Measurements from ENCODE around the gene UBE2I. TPM values are rescaled to one million over a fixed set of nuclear protein-coding genes. Genes with fewer than 3 reads are reported as not detected.

The UBE2I gene
- total RNA-seq, 1 experiment from 2014 or later: 290 TPM

- no peak overlapping the region for H3K4me2 ChIP-seq (ENCODE audit: insufficient read depth, insufficient read length, low read length)
- H3K4me3 Mint-ChIP-seq: no peak overlapping the region; a peak in 1 of 5 replicates
- H3K14ac ChIP-seq (ENCODE audit: insufficient read depth, low read length): no peak overlapping the region; the same call in 1 of the 2 replicates
Observed at GRCh38 chr16:1277617-1278282, 31.7 kb upstream of the UBE2I start.

More at GRCh38 chr16:1277617-1278282, 31.7 kb upstream of the UBE2I start:
- WGBS (ENCODE audit: extremely low coverage, insufficient read length, low lambda C conversion rate): no CpG with 5 or more reads among the region's 21 CpGs
- Histone ChIP-seq H2BK5ac (ENCODE audit: insufficient read length, low read length) (no peak overlapping the region), H3K23ac (ENCODE audit: insufficient read length, low read depth, low read length) (no peak overlapping the region), H3K9me3 (ENCODE audit: control insufficient read depth, low read depth, low read length) (no peaks in the 10 kb centered on the region), H3K27me3 (ENCODE audit: insufficient read depth, low read length) (no peaks in the 10 kb centered on the region), H2BK15ac (ENCODE audit: low read depth, low read length) (no peak overlapping the region), H2AK5ac (ENCODE audit: insufficient read length, low read length) (no peak overlapping the region), H2AFZ (ENCODE audit: low read length) (no peak overlapping the region), H4K5ac (ENCODE audit: insufficient read length, low read depth, low read length) (no peak overlapping the region), H3K79me2 (ENCODE audit: insufficient read depth, low read length) (no peaks in the 10 kb centered on the region), H4K91ac (ENCODE audit: insufficient read length, low read depth, low read length) (no peak overlapping the region), H3K18ac (ENCODE audit: insufficient read length, low read depth, low read length) (no peak overlapping the region), H3T11ph (ENCODE audit: low read length) (no peak overlapping the region), H3K56ac (ENCODE audit: insufficient read length, low read depth, low read length) (no peak overlapping the region), H3K23me2 (ENCODE audit: insufficient read length, low read depth, low read length, poor library complexity, severe bottlenecking) (no peaks in the 10 kb centered on the region), H3K27ac (ENCODE audit: insufficient read length, low read depth, low read length) (no peak overlapping the region), H4K20me1 (ENCODE audit: control insufficient read depth, insufficient read depth, insufficient read length) (no peaks in the 10 kb centered on the region), H3K9ac (ENCODE audit: extremely low read depth, insufficient read length, low read length) (no peak overlapping the region), H3K4ac (ENCODE audit: low read depth, low read length) (no peak overlapping the region), H2BK120ac (ENCODE audit: low read depth, low read length, poor library complexity, severe bottlenecking) (no peak overlapping the region), H4K8ac (replicated peaks; ENCODE audit: insufficient read length, low read depth, low read length) (no peak overlapping the region), H3K79me1 (ENCODE audit: insufficient read depth, low read depth, low read length, poor library complexity, severe bottlenecking) (no peaks in the 10 kb centered on the region), H2BK20ac (ENCODE audit: low read depth, low read length, poor library complexity, severe bottlenecking) (no peak overlapping the region), H2BK12ac (ENCODE audit: insufficient read length, low read depth, low read length) (no peak overlapping the region), H3K4me1 (ENCODE audit: insufficient read depth, low read length) (no peaks in the 10 kb centered on the region; the same call in 1 of the 2 replicates)
- no peaks in the 10 kb centered on the region for H3K9me3 Mint-ChIP-seq
- H3K27ac Mint-ChIP-seq: peak overlapping the region in 1 of 3 experiments; percentile 96; a peak in 1 of 7 replicates
- TF ChIP-seq CTCF (conservative IDR thresholded peaks at IDR 0.05): no peak
- peaks cover 5 to 14% of the 10 kb centered on the region in 2 experiments; a peak in 3 of 4 replicates for H3K4me1 Mint-ChIP-seq
- H3K27me3 Mint-ChIP-seq (ENCODE audit: low read depth): peaks cover 43% of the 10 kb centered on the region
- DNase-seq: no peak
- peaks cover 0 to 4% (median 0%) of the 10 kb centered on the region in 3 experiments; a peak in 2 of 7 replicates for H3K36me3 Mint-ChIP-seq (ENCODE audit: insufficient read depth in 1 of 3, low read depth in 3 of 3)

All from H9 (cell line).